ENCODE data around the gene TMCO4.
"Not testable (repeated sequence)": the region's sequence is repeated elsewhere in the genome, so short reads cannot be mapped to it uniquely, and the experiment has no call there.

Gene TMCO4

DNA sequence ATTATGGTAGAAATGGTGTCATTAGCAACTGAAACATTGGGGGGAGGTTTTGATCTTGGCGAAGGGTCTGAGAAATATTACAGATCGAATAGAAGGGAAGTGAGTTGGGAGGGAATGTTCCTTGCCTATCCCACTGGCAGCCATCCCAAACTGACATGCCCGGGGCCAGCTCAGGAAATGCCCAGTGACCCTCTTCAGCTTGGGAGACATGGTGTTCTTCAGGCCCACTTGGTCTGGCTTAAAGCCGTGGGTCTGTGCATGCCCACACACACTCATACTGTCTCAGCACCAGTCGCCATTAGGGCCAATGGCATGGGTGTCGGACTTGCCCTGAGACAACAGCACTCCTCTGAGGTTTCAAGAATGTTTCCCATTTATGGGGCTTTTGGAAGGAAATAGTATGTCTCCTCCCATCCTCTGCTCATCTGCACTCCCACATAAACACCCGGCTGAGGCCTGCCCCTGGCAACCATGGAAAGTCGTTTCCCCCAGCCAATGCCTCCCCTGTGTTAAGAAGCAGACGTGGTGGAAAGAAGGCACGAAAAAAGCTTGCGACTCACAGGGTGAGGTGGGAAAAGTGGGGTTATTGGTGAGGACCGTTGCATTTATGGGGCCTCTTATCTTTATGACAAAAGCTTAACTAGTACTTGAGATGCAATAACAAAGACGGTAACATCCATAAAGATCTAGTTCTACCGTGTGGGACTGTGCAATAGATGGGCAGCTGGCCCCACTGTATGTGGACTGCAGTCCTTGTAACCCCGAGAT, 13.3 kb upstream of the TMCO4 start:
- no peak for DNase-seq (ENCODE audit: low read depth)

DNA sequence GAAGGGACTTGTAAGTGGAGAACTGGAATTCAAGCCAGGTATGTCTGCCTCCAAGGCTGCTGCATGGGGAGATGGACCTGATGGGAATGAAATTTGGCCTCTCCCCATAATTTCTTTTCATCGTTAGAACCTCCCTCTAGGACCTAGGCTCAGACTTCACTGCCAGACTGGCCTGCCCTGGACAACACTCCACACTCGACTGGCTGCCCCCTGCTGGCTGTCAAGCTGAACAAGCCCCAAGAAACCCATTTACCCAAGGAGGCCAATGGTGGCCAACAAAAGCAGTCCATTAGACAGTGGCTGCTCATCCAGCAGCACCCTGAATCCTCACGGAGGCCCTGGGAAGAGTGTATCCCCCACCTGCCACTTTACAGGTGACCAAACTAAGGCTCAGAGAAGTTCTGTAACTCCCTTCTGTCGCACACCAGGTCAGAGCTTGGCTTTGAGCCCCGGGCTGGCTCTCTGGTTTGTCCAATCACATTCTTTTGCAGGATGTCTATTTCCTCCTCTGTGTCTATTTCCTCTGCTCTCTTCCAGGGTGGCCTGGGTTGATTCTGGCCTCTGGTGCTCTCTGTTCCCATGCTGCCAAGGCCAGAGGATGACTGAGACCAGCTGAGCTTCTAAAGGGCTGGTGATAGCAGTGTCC, 11.6 kb upstream of the TMCO4 start:
- DNase-seq (ENCODE audit: low read depth) = no peak

GRCh38 chr1:19809044-19809750, 9.5 kb upstream of the TMCO4 start:
- DNase-seq (ENCODE audit: low read depth) = no peak

- DNase-seq (ENCODE audit: low read depth) = no peak
Observed at GRCh38 chr1:19808351-19808750, 8.6 kb upstream of the TMCO4 start.

DNA sequence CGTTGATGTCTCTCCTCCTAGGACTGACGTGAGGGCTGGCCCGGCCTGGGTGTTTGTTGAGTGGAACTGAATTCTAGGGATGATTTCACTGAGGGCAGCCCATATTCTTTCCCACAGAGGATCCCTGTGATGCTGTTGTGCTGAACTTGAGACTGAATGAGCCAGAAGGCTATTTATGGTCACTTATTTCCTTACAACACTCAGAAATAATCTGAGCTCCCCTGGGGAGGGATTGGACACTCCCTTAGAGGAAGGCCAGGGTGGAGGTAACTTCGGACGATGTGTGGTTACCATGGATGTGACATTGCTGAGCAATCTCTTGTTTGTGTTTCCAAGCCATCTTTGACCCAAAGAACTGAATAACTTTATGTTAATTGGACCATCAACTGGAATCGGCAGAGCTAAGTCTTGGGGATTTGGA, 5.1 kb upstream of the TMCO4 start:
- DNase-seq (ENCODE audit: low read depth) = peak; percentile 75

DNA sequence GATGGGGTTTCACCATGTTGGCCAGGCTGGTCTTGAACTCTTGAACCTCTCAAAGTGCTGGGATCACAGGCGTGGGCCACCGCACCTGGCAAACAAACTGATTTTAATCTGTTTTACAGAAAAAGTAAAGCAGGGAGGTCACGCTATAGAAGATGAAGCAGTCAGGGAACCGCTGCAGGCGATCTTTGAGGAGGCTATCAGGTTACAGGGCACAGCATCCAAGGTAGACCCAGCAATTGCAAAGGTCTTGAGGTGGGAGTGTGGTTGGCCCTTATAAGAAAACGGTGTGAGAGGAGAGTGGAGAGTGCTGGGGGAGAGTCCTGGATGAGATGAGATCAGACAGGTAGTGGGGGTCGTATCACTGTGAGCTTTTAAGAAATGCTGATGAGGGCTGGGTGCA, 2.6 kb upstream of the TMCO4 start:
- no peak for DNase-seq (ENCODE audit: low read depth)

GRCh38 chr1:19800076-19800804, 524 bp upstream of the TMCO4 start:
- peak; percentile 38 for DNase-seq (ENCODE audit: low read depth)

GRCh38 chr1:19798486-19799229, 1.1 kb downstream of the TMCO4 start:
- no peak for DNase-seq (ENCODE audit: low read depth)

DNA sequence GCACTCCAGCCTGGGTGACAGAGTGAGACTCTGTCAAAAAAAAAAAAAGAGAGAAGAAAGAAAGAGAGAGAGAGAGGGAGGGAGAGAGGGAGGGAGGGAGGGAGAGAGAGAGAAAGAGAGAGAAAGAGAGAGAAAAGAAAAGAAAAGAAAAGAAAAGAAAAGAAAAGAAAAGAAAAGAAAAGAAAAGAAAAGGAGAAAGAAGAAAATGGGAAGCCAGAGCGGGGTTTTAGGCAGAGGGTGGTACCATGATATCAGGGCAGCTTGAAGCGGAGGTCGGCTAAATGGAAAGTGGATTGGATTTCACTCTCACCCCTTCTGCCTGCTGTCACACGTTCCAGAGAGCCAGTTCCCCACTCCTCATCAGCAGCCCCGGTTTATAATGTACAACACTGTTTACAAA, 1.9 kb downstream of the TMCO4 start:
- no peak for DNase-seq (ENCODE audit: low read depth)

DNA sequence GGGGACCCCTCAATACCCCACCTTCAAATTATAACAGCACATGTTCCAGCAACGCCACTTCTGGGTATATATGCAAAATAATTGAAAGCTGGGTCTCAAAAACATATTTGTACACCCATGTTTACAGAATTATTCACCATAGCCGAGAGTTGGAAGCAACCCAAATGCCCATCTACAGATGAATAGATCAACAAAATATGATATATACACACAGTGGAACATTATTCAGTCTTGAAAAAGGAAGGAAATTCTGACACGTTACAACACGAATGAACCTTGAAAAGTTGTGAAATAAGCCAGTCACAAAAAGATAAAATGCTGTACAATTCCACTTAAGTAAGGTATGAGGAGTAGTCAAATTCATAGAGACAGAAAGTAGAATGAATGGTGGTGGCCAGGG, 5.1 kb downstream of the TMCO4 start:
- no peak for DNase-seq (ENCODE audit: low read depth)

- no peak for DNase-seq (ENCODE audit: low read depth)
Observed at GRCh38 chr1:19793360-19794046, 6.2 kb downstream of the TMCO4 start.

GRCh38 chr1:19792237-19793002, 7.3 kb downstream of the TMCO4 start:
- DNase-seq (ENCODE audit: low read depth) = no peak

- not testable (repeated sequence) for DNase-seq (ENCODE audit: low read depth)
Observed at GRCh38 chr1:19790061-19790975, 9.4 kb downstream of the TMCO4 start.

- no peak for DNase-seq (ENCODE audit: low read depth)
Observed at GRCh38 chr1:19786988-19787423, 12.7 kb downstream of the TMCO4 start.

DNA sequence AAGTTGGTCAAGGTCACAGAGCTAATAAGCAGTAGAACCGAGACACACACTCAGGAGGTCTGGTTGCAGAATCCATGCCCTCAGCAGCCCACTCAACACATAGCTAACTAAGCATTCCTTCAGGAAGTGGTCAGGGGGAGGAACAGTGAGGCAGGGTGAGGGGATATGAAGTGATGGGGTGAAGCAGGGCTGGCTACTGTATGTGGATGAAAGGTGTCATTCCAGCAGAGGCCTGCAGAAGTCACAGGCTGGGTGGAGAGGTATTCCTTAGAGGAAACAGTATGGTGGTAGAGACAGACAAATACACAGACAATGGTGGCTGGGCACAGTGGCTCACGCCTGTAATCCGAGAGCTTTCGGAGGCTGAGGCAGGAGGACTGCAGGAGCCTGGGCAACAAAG, 14.1 kb downstream of the TMCO4 start:
- DNase-seq (ENCODE audit: low read depth) = no peak

GRCh38 chr1:19780267-19780877, 19.3 kb downstream of the TMCO4 start:
- DNase-seq (ENCODE audit: low read depth) = no peak

- DNase-seq (ENCODE audit: low read depth) = no peak
Observed at GRCh38 chr1:19776933-19777332, 22.8 kb downstream of the TMCO4 start.

DNA sequence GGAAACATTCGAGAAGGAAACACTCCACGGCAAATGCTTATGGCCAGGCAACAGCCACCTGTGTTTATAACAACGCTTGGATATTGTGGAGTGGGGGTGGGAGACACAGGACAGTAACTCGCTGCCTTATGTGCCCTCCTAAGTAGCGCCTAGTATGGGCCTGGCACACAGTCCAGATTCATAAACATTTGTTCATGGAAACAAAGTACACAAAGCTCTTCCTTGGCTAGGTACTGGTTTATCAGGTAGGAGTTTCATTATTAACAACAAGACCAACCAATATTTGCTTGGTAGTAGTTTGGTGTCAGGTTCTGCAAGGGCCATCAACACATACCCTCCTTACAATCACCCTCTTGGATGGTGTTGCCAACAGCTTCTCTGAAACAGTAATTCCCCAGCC, 23.4 kb downstream of the TMCO4 start:
- no peak for DNase-seq (ENCODE audit: low read depth)

- no peak for DNase-seq (ENCODE audit: low read depth)
Observed at GRCh38 chr1:19775831-19776230, 23.9 kb downstream of the TMCO4 start.
